GM23248 (cell line): ENCODE results near the gene P4HTM.

ENCODE experiments used
- EZH2 ChIP-seq: fragments of 200-600 bp; sonication (generic); IDR thresholded peaks from 2 replicates; pipeline ENCODE4 v1.6.1; 2018; ENCODE audit warnings: antibody characterized with exemption, mild to moderate bottlenecking; ENCODE audit not compliant: insufficient read depth, poor library complexity, severe bottlenecking
- EZH2phosphoT487 ChIP-seq: fragments of 200-600 bp; sonication (generic); IDR thresholded peaks from 2 replicates; pipeline ENCODE4 v1.6.1; 2018; ENCODE audit warnings: antibody characterized with exemption, moderate library complexity, mild to moderate bottlenecking, low read depth; ENCODE audit not compliant: insufficient read depth

GRCh38 chr3:48997102-48997635 lies 7.1 kb downstream of the P4HTM start:
- no peak for TF ChIP-seq EZH2
- TF ChIP-seq EZH2phosphoT487, result no peak
